ENCODE results near the gene KRTAP9-7.

Gene KRTAP9-7

GRCh38 chr17:41284043-41284442, 8.5 kb downstream of the KRTAP9-7 start:
- Histone ChIP-seq H3K27ac (no peak overlapping the region), H3K27me3 (ENCODE audit: insufficient read depth, low read depth, severe bottlenecking) (peaks cover 87% of the 10 kb centered on the region), H3K4me3 (ENCODE audit: low read depth, low read length) (no peak overlapping the region), H3K36me3 (no peaks in the 10 kb centered on the region), H3K9me3 (ENCODE audit: severe bottlenecking) (no peaks in the 10 kb centered on the region)
- TF ChIP-seq CTCF (IDR thresholded peaks at IDR 0.05; ENCODE audit: low read depth, low read length), result no peak
- no peak for DNase-seq

- H3K4me3 ChIP-seq (ENCODE audit: low read depth, low read length), result no peak overlapping the region
- peaks cover 90% of the 10 kb centered on the region for H3K27me3 ChIP-seq (ENCODE audit: insufficient read depth, low read depth, severe bottlenecking)
- H3K27ac ChIP-seq, result no peak overlapping the region
- H3K36me3 ChIP-seq, result no peaks in the 10 kb centered on the region
- H3K9me3 ChIP-seq (ENCODE audit: severe bottlenecking), result no peaks in the 10 kb centered on the region
- TF ChIP-seq CTCF (IDR thresholded peaks at IDR 0.05; ENCODE audit: low read depth, low read length), result no peak
- DNase-seq, result no peak
Measured at GRCh38 chr17:41284546-41284945, 9.0 kb downstream of the KRTAP9-7 start.

- no peak for TF ChIP-seq CTCF (IDR thresholded peaks at IDR 0.05; ENCODE audit: low read depth, low read length)
- H3K4me3 ChIP-seq (ENCODE audit: low read depth, low read length), result no peak overlapping the region
- H3K27me3 ChIP-seq (ENCODE audit: insufficient read depth, low read depth, severe bottlenecking), result peaks cover 94% of the 10 kb centered on the region
- H3K9me3 ChIP-seq (ENCODE audit: severe bottlenecking), result no peaks in the 10 kb centered on the region
- no peak for DNase-seq
- no peaks in the 10 kb centered on the region for H3K36me3 ChIP-seq
- no peak overlapping the region for H3K27ac ChIP-seq
Measured at GRCh38 chr17:41287050-41287449, 11.6 kb downstream of the KRTAP9-7 start.

GRCh38 chr17:41294016-41294415, 18.5 kb downstream of the KRTAP9-7 start:
- DNase-seq, result no peak
- Histone ChIP-seq H3K9me3 (ENCODE audit: severe bottlenecking) (no peaks in the 10 kb centered on the region), H3K27me3 (ENCODE audit: insufficient read depth, low read depth, severe bottlenecking) (peaks cover 93% of the 10 kb centered on the region), H3K4me3 (ENCODE audit: low read depth, low read length) (no peak overlapping the region), H3K36me3 (no peaks in the 10 kb centered on the region), H3K27ac (no peak overlapping the region)
- TF ChIP-seq CTCF (IDR thresholded peaks at IDR 0.05; ENCODE audit: low read depth, low read length), result no peak

GRCh38 chr17:41296846-41297245, 21.3 kb downstream of the KRTAP9-7 start:
- no peaks in the 10 kb centered on the region for H3K36me3 ChIP-seq
- peaks cover 89% of the 10 kb centered on the region for H3K27me3 ChIP-seq (ENCODE audit: insufficient read depth, low read depth, severe bottlenecking)
- H3K9me3 ChIP-seq (ENCODE audit: severe bottlenecking), result peaks cover 3% of the 10 kb centered on the region
- TF ChIP-seq CTCF (IDR thresholded peaks at IDR 0.05; ENCODE audit: low read depth, low read length), result no peak
- H3K27ac ChIP-seq, result no peak overlapping the region
- no peak overlapping the region for H3K4me3 ChIP-seq (ENCODE audit: low read depth, low read length)
- no peak for DNase-seq

GRCh38 chr17:41298458-41299135, 23.1 kb downstream of the KRTAP9-7 start:
- no peak for TF ChIP-seq CTCF (IDR thresholded peaks at IDR 0.05; ENCODE audit: low read depth, low read length)
- Histone ChIP-seq H3K27ac (no peak overlapping the region), H3K9me3 (ENCODE audit: severe bottlenecking) (peaks cover 3% of the 10 kb centered on the region), H3K4me3 (ENCODE audit: low read depth, low read length) (no peak overlapping the region), H3K27me3 (ENCODE audit: insufficient read depth, low read depth, severe bottlenecking) (peaks cover 89% of the 10 kb centered on the region), H3K36me3 (no peaks in the 10 kb centered on the region)
- DNase-seq, result no peak

Measured in WERI-Rb-1 (cell line).